ENCODE measurements around the gene CYP19A1.

DNA sequence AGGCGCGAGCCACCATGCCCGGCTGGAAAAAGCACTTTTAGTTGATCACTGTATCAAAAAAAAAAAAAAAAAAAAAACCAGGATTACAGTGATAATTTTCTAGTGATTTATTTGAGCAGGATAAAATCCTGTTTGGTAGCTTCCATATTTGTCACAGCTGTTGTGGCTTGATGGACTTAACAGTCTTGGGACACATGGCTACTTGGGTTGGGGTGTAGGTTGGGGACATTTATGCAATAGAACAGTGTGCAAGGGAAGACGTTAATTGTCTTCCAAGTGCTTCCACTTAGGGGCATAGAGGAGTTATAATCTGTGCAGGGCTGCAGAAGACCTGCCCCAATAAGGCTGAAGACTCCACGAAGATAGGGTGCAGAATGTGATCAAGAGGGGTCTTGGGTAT lies 136.8 kb downstream of the CYP19A1 start:
- TF ChIP-seq ZFX (CRISPR knock-in tag; IDR thresholded peaks at IDR 0.05) (no peak), JUND (IDR thresholded peaks at IDR 0.05; ENCODE audit: borderline replicate concordance, low read depth, low read length) (no peak), JUND (tag; IDR thresholded peaks at IDR 0.05; ENCODE audit: borderline replicate concordance, low read depth, low read length) (no peak), BRCA1 (IDR thresholded peaks at IDR 0.05) (no peak), BRCA1 (CRISPR knock-in tag; IDR thresholded peaks at IDR 0.05) (no peak)
- TF ChIP-seq, protein P1, sequence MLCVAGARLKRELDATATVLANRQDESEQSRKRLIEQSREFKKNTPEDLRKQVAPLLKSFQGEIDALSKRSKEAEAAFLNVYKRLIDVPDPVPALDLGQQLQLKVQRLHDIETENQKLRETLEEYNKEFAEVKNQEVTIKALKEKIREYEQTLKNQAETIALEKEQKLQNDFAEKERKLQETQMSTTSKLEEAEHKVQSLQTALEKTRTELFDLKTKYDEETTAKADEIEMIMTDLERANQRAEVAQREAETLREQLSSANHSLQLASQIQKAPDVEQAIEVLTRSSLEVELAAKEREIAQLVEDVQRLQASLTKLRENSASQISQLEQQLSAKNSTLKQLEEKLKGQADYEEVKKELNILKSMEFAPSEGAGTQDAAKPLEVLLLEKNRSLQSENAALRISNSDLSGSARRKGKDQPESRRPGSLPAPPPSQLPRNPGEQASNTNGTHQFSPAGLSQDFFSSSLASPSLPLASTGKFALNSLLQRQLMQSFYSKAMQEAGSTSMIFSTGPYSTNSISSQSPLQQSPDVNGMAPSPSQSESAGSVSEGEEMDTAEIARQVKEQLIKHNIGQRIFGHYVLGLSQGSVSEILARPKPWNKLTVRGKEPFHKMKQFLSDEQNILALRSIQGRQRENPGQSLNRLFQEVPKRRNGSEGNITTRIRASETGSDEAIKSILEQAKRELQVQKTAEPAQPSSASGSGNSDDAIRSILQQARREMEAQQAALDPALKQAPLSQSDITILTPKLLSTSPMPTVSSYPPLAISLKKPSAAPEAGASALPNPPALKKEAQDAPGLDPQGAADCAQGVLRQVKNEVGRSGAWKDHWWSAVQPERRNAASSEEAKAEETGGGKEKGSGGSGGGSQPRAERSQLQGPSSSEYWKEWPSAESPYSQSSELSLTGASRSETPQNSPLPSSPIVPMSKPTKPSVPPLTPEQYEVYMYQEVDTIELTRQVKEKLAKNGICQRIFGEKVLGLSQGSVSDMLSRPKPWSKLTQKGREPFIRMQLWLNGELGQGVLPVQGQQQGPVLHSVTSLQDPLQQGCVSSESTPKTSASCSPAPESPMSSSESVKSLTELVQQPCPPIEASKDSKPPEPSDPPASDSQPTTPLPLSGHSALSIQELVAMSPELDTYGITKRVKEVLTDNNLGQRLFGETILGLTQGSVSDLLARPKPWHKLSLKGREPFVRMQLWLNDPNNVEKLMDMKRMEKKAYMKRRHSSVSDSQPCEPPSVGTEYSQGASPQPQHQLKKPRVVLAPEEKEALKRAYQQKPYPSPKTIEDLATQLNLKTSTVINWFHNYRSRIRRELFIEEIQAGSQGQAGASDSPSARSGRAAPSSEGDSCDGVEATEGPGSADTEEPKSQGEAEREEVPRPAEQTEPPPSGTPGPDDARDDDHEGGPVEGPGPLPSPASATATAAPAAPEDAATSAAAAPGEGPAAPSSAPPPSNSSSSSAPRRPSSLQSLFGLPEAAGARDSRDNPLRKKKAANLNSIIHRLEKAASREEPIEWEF (CRISPR knock-in tag; IDR thresholded peaks at IDR 0.05), result no peak

Measured in K562 (cell line).